Measurements from ENCODE around the gene PATE3. TPM values are rescaled to one million over a fixed set of nuclear protein-coding genes. Genes with fewer than 3 reads are reported as not detected.

Gene PATE3
- total and polyA plus RNA-seq, 4 donors = not detected

GRCh38 chr11:125770583-125770982, 17.3 kb upstream of the PATE3 start:
- Histone ChIP-seq H3K9ac (ENCODE audit: low read depth in 1 of 2, low read length in 2 of 2) (no peak overlapping the region), H3K27ac (ENCODE audit: low read depth in 1 of 2, low read length in 2 of 2) (no peak overlapping the region), H3K36me3 (ENCODE audit: control insufficient read depth in 4 of 4, insufficient read depth in 3 of 4, low read depth in 1 of 4, low read length in 3 of 4) (no peaks in the 10 kb centered on the region), H3K4me3 (ENCODE audit: low read depth in 1 of 3, low read length in 3 of 3) (no peak overlapping the region), H3K9me3 (ENCODE audit: control insufficient read depth in 4 of 4, low read length in 3 of 4) (no peaks in the 10 kb centered on the region), H3K4me1 (ENCODE audit: control insufficient read depth in 4 of 4, insufficient read depth in 4 of 4, low read length in 3 of 4) (no peaks in the 10 kb centered on the region), H3K27me3 (ENCODE audit: control insufficient read depth in 4 of 4, insufficient read depth in 4 of 4, low read length in 3 of 4) (peaks cover 0 to 3% (median 0%) of the 10 kb centered on the region in 4 donors)
- 70% methylated on average over 2 of the region's 2 CpGs for WGBS
- TF ChIP-seq MAX (IDR thresholded peaks at IDR 0.05) (no peak), TAF1 (conservative IDR thresholded peaks at IDR 0.05) (no peak), EGR1 (IDR thresholded peaks at IDR 0.05; ENCODE audit: low read depth in 2 of 2) (no peak), CTCF (IDR thresholded peaks at IDR 0.05; ENCODE audit: low read depth, low read length, missing input control) (no peak), ZBTB33 (IDR thresholded peaks at IDR 0.05) (no peak), HNF4A (conservative IDR thresholded peaks at IDR 0.05) (no peak), REST (IDR thresholded peaks at IDR 0.05) (no peak), YY1 (IDR thresholded peaks at IDR 0.05) (no peak), HNF4G (IDR thresholded peaks at IDR 0.05) (no peak), RAD21 (IDR thresholded peaks at IDR 0.05) (no peak), ATF3 (IDR thresholded peaks at IDR 0.05) (no peak), FOXA1 (IDR thresholded peaks at IDR 0.05) (no peak), FOXA2 (IDR thresholded peaks at IDR 0.05) (no peak), SP1 (IDR thresholded peaks at IDR 0.05) (no peak)
- no peak for DNase-seq (ENCODE audit: low spot score)

GRCh38 chr11:125772834-125773505, 15.0 kb upstream of the PATE3 start:
- H3K4me1 ChIP-seq (ENCODE audit: control insufficient read depth in 4 of 4, insufficient read depth in 4 of 4, low read length in 3 of 4) = no peaks in the 10 kb centered on the region
- DNase-seq (ENCODE audit: low spot score) = no peak
- H3K27me3 ChIP-seq (ENCODE audit: control insufficient read depth in 4 of 4, insufficient read depth in 4 of 4, low read length in 3 of 4) = no peaks in the 10 kb centered on the region
- no peak overlapping the region for H3K9ac ChIP-seq (ENCODE audit: low read depth in 1 of 2, low read length in 2 of 2)
- no peak overlapping the region for H3K4me3 ChIP-seq (ENCODE audit: low read depth in 1 of 3, low read length in 3 of 3)
- no peaks in the 10 kb centered on the region for H3K9me3 ChIP-seq (ENCODE audit: control insufficient read depth in 4 of 4, low read length in 3 of 4)
- 75% methylated on average over 3 of the region's 3 CpGs for whole genome bisulfite sequencing
- H3K27ac ChIP-seq (ENCODE audit: low read depth in 1 of 2, low read length in 2 of 2) = no peak overlapping the region
- H3K36me3 ChIP-seq (ENCODE audit: control insufficient read depth in 4 of 4, insufficient read depth in 3 of 4, low read depth in 1 of 4, low read length in 3 of 4) = no peaks in the 10 kb centered on the region
- TF ChIP-seq EGR1 (IDR thresholded peaks at IDR 0.05; ENCODE audit: low read depth in 2 of 2) (no peak), JUND (IDR thresholded peaks at IDR 0.05) (no peak), GABPA (IDR thresholded peaks at IDR 0.05 in 1 of 2, conservative IDR thresholded peaks at IDR 0.05 in 1 of 2) (no peak), TAF1 (conservative IDR thresholded peaks at IDR 0.05) (no peak), NR2F2 (IDR thresholded peaks at IDR 0.05) (no peak), HNF4A (conservative IDR thresholded peaks at IDR 0.05) (no peak), ZBTB33 (IDR thresholded peaks at IDR 0.05) (no peak), RAD21 (IDR thresholded peaks at IDR 0.05) (no peak), REST (IDR thresholded peaks at IDR 0.05) (no peak), RXRA (IDR thresholded peaks at IDR 0.05) (no peak)

Measured in liver (tissue), 9 donors.